Activated T-cell treated with anti-CD3 and anti-CD28 coated beads, Interleukin-2, amount 50 U/mL, for 4 hours (primary cell): ENCODE results near the gene FOXD4. TPM values are rescaled to one million over a fixed set of nuclear protein-coding genes. Genes with fewer than 3 reads are reported as not detected.
"Not testable (repeated sequence)": the region's sequence is repeated elsewhere in the genome, so short reads cannot be mapped to it uniquely, and the experiment has no call there.

ENCODE experiments used
- ATAC-seq, 2 donors: fragments of 200-7000 bp; cut with Tn5 transposase; one replicate each; pipeline ENCODE4 v1.10.0; 2021
- DNase-seq: peaks from one replicate; pipeline ENCODE4 v3.0.0-alpha.2; 2020
- H3K27me3 Mint-ChIP-seq: one replicate; pipeline ENCODE4 v1.8.0; 2021; ENCODE audit warnings: low read depth, mixed read lengths
- H3K36me3 Mint-ChIP-seq: one replicate; pipeline ENCODE4 v1.8.0; 2022; ENCODE audit warnings: mixed read lengths; ENCODE audit not compliant: insufficient read depth
- H3K4me1 Mint-ChIP-seq: one replicate; pipeline ENCODE4 v1.8.0; 2021; ENCODE audit warnings: low read depth, mixed read lengths
- H3K4me3 Mint-ChIP-seq: one replicate; pipeline ENCODE4 v1.8.0; 2021; ENCODE audit warnings: mild to moderate bottlenecking, moderate library complexity, mixed read lengths
- H3K9me3 Mint-ChIP-seq: one replicate; pipeline ENCODE4 v1.8.0; 2021; ENCODE audit warnings: mixed read lengths
- total RNA-seq, 3 donors: library from RNA; stranded (reverse); gene quantifications; one replicate each; pipeline ENCODE4 v1.2.1, GENCODE V29; 2021

FOXD4 gene
- total RNA-seq, 3 donors from 2014 or later: 0.10 to 0.16 TPM; not detected in 1

DNA sequence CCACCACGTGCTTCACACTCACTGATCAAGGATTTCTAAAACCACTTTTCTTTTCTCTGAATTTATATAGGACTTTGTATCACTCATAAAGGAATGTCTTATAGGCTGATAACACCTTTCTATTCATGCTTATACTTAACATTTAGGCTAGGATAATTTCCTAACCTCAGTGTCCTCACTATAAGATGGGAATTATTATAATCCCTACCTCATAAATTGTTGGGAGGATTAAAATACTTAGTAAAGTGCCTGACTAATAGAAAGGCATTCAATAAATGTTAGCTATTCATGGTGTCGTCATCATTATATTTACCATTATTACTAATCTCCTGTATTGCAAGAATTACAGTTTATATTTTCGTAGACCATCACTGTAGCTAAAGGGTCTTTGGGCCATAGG is 41.8 kb downstream of the FOXD4 start:
- DNase-seq, H3K4me1 Mint-ChIP-seq, H3K4me3 Mint-ChIP-seq, H3K36me3 Mint-ChIP-seq, ATAC-seq, H3K9me3 Mint-ChIP-seq: not testable (repeated sequence)
- H3K27me3 Mint-ChIP-seq: peaks cover 12% of the 10 kb centered on the region

DNA sequence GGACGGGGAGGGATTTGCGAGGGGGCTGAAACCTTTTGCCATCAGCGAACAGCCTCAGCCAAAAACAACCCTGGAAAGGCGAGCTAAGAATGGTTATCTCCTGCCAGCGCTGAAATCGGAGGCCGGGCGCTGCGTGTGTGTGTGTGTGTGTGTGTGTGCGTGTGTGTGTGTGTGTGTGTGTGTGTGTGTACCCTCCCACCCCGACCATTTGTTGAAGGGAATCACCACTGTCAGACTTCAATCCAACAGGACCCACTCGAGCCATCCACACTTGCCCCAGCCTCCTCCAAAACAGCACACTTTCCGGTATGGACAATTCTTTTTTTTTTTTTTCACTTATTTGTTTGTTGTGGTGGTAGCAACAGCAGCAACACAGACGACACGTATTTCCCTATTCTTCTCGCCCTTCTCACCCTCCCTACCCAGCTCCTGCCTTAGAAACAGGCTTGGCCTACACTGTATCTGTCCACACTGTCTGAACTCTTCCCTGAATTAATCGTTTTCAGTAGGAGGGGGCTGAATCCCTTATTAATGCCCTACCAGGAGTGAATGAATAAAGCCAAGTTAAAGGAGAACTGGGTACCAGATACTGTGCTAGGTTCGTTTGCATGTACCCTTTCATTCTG is 44.2 kb downstream of the FOXD4 start:
- H3K27me3 Mint-ChIP-seq: peaks cover 12% of the 10 kb centered on the region
- ATAC-seq, H3K4me1 Mint-ChIP-seq, H3K9me3 Mint-ChIP-seq, DNase-seq, H3K36me3 Mint-ChIP-seq: not testable (repeated sequence)
- H3K4me3 Mint-ChIP-seq: peak overlapping the region; percentile 55

DNA sequence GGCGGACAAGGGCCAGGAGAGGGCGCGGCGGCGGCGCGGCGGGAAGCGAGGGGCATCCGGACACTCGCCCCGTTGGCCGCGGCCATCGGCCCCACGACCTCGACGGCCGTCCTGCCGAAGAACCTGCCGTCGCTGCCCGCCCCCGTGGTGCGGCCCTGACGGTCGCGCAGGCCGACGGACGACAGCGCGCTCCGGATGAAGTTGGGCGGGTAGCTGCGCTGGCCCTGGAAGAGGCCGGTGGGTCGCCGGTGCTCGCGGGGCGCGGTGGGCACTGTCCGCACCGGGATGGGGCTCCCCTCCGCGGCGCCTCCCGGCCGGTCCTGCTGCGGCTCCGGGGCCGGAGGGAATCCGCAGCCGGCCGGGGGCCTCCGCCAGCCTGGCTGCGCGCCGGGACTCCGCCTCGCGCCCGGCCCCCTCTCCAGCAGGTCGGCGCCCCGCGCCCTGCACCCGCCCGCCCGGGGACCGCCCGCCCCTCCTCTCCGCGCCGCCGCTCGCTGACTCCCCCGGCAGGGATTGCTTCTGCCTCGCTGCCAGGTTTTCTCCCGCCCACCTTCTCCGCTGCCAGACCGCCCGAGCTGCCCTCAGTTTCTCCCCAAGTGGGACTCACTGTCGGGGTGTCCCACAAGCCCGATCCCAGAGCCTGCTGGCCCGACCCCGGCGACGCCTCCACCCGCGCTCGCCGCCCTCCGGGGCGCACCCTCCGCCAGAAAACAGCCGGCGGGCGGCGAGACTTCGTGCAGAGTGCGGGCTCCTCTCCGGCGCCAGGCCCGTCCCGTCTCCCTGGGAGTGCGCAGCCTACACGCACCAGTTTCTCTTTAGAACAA is 44.9 kb downstream of the FOXD4 start:
- H3K4me3 Mint-ChIP-seq, H3K9me3 Mint-ChIP-seq, H3K36me3 Mint-ChIP-seq, H3K4me1 Mint-ChIP-seq: not testable (repeated sequence)
- peaks cover 12% of the 10 kb centered on the region for H3K27me3 Mint-ChIP-seq
- DNase-seq: peak; percentile 9
- peak; percentile 77 to 78 for ATAC-seq

Other genes starting within 250 kb of the FOXD4 start
- gene WASHC1, start 89.0 kb downstream of the FOXD4 start, total RNA-seq: 10 to 100 TPM; 15.8 to 18.3 (median 18.1) TPM
- 10 to 100 TPM; 44.5 to 60.1 (median 45.0) TPM for gene ZNG1A, start 60.6 kb upstream of the FOXD4 start, total RNA-seq
- gene DOCK8, start 96.4 kb upstream of the FOXD4 start, total RNA-seq: 10 to 100 TPM; 80.6 to 83.4 (median 80.8) TPM